ENCODE results near the gene UBR3.
A peak's percentile ranks its signal among the peaks of the same experiment; 100 is the strongest.
"Not testable (repeated sequence)": the region's sequence is repeated elsewhere in the genome, so short reads cannot be mapped to it uniquely, and the experiment has no call there.

UBR3 gene

DNA sequence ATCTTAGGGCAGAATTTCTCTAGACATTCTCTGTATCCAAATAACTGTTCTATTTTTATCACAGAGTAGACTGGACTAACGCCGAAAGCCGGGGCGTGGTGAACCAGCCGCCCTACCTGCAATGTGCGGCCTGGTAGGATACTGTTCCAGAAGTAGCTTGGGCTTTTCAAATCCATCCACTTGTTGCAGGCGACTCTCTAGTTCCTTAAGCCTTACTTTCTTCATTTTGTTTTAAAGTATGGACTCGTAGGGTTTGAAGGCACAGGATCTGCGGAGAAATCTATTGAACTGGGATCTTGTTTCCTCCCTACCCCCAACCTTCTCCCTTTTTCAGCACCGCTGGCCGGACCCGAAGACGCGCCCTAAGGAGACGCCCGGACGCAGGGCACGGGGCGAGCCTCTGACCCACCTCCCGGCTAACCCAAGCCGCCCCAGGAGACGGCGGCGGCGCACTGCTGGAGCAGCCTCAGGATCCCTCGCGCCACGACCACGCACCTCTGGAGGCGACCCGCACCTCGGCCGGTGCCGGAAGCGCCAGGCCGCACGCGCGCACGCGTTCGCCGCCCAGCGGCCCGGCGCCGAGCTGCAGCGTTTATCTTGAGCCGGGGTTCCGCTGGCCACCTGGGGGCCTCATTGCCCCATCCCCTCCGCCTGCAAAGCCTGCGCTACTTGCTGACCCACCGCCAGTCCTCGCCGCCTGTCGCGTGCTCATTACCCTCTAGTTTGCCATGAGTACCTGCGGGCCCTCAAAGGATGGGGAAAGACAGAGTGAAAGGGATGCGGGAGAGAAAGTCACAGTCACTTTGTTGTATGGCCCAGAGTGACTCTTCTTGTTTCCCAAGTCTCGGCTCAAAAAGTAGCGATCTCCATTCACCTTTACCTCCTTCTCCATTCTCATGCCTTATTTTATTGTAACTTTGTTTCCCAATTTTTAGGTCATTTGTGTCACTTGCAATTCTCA, 2.6 kb upstream of the UBR3 start, which contains the start of gene METTL5:
METTL5 (minus strand) TSS at position 533 of the 961 bp plus-strand sequence; CDS start at position 225, 308 bp downstream.
- DNase-seq (ENCODE audit: low read depth), result peak; percentile 69

DNA sequence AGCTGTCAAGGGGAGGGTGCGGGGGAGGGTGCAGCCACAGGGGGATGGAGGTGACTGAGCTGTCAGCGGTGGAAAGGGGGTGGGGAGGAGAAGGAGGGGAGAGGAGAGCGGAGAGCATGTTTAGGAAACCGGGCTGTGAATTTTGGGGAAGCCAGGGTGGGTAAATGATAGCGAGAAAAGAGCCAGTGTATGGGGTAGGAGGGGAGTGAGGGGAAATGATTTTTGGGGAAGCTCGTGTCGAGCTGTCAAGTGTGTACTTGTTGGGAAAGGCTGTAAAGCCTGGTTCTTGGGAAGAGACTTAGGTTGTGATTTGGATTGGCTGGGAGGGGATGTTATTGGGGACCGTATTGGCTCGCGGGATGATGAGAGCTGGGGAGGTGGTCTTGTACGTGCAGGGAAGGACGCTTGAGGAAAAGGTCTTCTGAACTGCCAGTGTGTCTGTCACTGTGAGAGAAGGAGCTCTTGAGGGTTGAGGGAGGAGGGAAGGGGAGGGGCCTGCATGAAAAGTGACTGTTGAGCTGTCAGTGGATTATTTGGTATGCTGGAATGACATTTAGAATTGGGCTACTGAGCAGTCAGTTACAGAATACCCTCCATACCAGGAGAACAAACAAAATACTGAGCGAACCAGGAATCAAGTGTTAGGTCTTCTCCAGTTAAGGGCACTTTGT, 1.0 kb downstream of the UBR3 start:
- peak; percentile 27 for DNase-seq (ENCODE audit: low read depth)

- DNase-seq (ENCODE audit: low read depth), result no peak
Observed at GRCh38 chr2:169834401-169834800, 7.1 kb downstream of the UBR3 start.

DNA sequence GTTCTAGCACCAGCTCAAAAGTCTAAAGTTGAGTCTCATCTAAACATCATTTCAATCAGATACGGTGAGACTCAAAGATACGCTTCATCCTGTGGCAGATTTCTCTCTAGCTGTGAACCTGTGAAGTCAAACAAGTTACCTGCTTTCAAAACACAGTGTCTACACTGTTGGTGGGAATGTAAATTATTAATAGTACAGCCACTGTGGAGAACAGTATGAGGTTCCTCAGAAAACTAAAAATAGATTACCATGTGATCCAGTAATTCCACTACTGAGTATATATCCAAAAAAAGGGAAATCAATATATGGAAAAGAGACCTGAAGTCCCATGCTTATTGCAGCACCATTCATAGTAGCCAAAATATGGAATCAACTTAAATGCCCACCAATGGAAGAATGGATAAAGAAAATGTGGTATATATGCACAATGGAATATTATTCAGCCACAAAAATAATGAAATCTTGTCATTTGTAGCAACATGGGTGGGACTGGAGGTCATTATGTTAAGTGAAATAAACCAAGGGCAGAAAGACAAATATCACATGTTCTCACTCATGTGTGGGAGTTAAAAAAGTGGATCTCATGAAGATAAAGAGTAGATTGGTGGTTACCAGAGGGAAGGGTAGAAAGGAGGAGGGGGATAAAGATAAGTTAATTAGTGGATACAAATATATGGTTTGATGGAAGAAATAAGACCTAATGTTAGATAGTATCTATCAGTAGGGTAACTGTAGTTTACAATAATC, 11.7 kb downstream of the UBR3 start:
- DNase-seq (ENCODE audit: low read depth), result no peak

GRCh38 chr2:169839954-169840746, 12.9 kb downstream of the UBR3 start:
- DNase-seq (ENCODE audit: low read depth), result no peak

- DNase-seq (ENCODE audit: low read depth), result no peak
Observed at GRCh38 chr2:169840747-169841142, 13.5 kb downstream of the UBR3 start.

DNA sequence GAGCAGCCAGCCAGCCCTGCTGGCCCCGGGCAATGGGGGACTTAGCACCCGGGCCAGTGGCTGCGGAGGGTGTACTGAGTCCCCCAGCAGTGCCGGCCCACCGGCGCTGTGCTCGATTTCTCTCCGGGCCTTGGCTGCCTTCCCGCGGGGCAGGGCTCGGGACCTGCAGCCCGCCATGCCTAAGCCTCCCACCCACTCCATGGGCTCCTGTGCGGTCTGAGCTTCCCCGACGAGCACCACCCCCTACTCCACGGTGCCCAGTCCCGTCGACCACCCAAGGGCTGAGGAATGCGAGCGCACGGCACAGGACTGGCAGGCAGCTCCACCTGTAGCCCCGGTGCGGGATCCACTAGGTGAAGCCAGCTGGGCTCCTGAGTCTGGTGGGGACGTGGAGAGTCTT, 14.4 kb downstream of the UBR3 start:
- not testable (repeated sequence) for DNase-seq (ENCODE audit: low read depth)

DNA sequence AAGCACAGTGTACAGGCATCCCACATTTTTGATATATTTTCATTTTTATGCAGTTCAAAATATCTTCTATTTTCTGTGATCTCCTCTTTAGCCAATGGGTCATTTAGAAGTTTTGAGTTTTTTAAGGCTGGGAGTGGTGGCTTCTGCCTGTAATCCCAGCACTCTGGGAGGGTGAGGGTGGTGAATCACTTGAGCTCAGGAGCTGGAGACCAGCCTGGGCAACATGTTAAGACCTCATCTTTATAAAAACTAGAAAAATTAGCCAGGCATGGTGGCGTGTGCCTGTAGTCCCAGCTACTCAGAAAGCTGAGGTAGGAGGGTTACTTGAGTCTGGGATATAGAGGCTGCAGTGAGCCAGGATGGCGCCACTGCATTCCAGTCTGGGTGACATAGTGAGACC, 17.8 kb downstream of the UBR3 start:
- DNase-seq (ENCODE audit: low read depth), result no peak

DNA sequence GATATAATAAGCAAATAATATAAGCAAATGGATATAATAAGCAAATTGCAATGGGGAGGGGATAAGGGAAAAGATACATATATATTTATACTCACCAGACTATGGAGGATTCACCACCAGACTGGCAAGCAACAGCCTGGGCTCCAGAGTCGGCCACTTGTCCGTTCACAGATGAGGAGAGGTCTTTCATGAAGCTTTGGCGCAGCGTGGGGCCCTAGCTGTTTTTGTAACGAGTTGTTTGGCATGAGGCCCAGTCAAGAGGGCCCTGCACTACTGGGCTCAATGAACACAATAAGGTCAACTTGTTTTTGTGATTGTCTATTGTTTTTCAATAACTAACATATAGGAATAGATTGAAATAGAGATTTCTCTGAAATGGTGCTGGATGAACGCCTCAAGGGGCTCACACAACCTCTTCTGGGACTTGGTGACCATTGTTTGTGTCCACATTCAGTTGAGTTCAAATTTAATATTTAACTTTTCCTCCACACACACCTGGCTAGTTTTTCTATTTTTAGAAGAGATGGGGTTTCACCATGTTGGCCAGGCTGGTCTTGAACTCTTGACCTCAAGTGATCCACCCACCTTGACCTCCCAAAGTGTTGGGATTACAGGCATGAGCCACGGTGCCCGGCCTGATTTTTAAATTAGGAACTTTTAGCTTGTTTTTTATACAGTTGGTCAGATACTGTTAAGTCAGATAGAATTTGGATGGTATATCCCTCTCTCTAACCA, 21.9 kb downstream of the UBR3 start:
- not testable (repeated sequence) for DNase-seq (ENCODE audit: low read depth)

GRCh38 chr2:169849710-169850109, 22.5 kb downstream of the UBR3 start:
- DNase-seq (ENCODE audit: low read depth), result no peak

DNA sequence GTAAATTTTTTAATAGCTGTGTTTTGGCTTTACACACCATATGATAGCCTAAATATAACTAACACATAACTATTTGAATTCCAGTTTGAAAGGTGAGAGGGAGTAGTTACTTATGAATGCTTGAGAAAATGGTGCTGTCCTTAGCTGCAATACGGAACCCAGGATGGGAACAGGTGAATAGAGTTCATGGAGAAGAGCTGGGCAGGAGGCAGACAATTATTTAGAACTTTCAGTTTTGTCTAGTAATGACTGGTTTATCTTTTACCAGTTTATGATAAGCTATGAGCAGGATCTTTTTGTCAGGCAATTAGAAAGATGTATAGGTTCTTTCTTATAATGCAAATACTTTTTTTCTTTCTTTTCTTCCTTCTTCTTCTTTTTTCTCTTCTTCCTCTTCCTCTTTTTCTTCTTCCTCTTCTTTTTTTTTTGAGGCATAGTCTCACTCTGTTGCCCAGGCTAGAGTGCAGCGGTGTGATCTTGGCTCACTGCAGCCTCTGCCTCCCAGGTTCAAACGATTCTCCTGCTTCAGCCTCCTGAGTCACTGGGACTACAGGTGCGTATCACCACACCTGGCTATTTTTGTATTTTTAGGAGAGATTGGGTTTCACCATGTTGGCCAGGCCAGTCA, 25.9 kb downstream of the UBR3 start:
- DNase-seq (ENCODE audit: low read depth), result no peak

- not testable (repeated sequence) for DNase-seq (ENCODE audit: low read depth)
Observed at GRCh38 chr2:169855281-169856258, 28.3 kb downstream of the UBR3 start.

DNA sequence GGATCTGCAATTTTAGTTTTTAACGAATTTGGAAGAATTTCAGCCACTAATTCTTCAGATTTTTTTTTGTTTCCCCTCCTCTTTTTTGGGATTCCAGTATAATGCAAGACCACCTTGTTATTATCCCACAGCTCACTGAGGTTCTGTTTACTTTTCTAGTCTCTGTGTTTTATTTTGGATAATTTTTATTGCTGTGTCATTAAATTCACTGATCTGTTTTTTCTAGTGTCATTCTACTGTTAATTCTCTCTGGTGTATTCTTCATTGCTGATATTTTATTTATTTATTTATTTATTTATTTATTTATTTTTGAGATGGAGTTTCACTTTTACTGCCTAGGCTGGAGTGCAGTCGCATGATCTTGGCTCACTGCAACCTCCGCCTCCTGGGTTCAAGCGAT, 32.2 kb downstream of the UBR3 start:
- DNase-seq (ENCODE audit: low read depth), result no peak

- no peak for DNase-seq (ENCODE audit: low read depth)
Observed at GRCh38 chr2:169860149-169860548, 32.9 kb downstream of the UBR3 start.

DNA sequence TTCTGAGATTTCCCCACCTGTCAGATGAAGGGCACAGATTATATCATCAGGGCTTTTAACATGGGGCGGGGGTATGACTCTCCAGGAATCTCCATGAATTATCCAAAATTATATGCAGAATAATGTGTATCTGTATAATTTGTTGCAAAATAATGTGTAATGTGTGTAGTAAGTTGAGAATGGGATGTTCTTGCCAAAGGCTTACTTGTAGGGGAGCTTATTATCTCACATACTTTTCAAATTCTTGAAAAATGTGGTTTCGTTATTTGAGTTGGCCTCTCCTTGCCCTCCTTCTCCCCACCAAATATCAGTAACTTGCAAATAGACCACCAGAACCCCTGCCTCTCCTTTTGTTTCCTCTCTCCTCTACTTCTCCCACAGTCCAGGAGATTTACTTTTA, 35.6 kb downstream of the UBR3 start:
- DNase-seq (ENCODE audit: low read depth), result no peak

- no peak for DNase-seq (ENCODE audit: low read depth)
Observed at GRCh38 chr2:169865492-169865891, 38.2 kb downstream of the UBR3 start.

DNA sequence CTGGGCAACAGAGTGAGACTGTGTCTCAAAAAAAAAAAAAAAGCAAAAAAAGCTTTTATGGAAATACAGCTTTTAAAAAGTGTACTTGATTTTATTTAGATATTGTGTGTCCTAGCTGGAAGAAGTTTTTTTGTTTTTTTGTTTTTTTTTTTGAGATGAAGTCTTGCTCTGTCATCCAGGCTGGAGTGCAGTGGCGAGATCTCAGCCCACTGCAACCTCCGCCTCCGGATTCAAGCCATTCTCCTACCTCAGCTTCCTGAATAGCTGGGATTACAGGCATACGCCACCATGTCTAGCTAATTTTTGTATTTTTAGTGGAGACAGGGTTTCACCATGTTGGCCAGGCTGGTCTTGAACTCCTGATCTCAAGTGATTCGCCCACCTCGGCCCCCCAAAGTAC, 39.0 kb downstream of the UBR3 start:
- not testable (repeated sequence) for DNase-seq (ENCODE audit: low read depth)

GRCh38 chr2:169867579-169867978, 40.3 kb downstream of the UBR3 start:
- DNase-seq (ENCODE audit: low read depth), result no peak

- DNase-seq (ENCODE audit: low read depth), result no peak
Observed at GRCh38 chr2:169868951-169869350, 41.7 kb downstream of the UBR3 start.
